HG03103 (cell line): ENCODE results near the gene SMG1.
A peak's percentile ranks its signal among the peaks of the same experiment; 100 is the strongest.
"Not testable (repeated sequence)": the region's sequence is repeated elsewhere in the genome, so short reads cannot be mapped to it uniquely, and the experiment has no call there.

Experiments used
- ATAC-seq: cut with Tn5 transposase; IDR thresholded peaks from one replicate; pipeline ENCODE4 v1.9.1; 2021; ENCODE audit warnings: low read depth; ENCODE audit not compliant: unreplicated experiment

The SMG1 gene

DNA sequence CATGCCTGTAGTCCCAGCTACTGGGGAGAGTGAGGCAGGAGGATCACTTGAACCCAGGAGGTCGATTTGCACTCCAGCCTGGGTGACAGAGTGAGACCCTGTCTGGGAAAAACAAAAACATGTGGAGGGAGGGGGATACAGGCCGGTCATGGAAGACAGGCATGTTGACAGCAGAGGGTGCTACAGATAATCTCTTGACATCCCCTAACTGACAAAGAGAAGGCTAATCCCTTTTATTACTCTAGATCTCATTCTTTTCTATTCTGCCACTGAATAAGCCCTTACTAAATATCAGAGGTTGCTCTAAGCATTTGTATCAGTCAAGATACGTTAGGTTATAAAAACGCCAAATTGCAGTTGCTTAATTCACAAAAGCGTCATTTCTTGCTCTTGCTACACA lies 149.9 kb downstream of the SMG1 start:
- ATAC-seq, result not testable (repeated sequence)

- not testable (repeated sequence) for ATAC-seq
Measured at GRCh38 chr16:18774651-18775050, 151.6 kb downstream of the SMG1 start.

DNA sequence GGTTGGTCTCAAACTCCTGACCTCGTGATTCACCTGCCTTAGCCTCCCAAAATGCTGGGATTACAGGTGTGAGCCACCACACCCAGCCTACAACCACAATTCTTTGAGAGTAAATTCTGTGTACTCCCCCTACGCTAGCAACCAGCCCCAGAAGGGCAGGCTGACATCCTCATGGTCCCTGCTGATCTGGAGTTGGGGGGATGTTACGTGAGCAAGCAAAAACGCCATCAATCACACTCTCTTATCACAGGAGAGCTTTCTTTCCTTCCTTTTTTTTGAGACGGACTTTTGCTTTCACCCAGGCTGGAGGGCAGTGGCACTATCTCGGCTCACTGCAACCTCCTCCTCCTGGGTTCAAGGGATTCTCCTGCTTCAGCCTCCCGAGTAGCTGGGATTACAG lies 154.0 kb downstream of the SMG1 start:
- ATAC-seq, result not testable (repeated sequence)

GRCh38 chr16:18770336-18770962 lies 155.8 kb downstream of the SMG1 start:
- not testable (repeated sequence) for ATAC-seq

- not testable (repeated sequence) for ATAC-seq
Measured at GRCh38 chr16:18767217-18767616, 159.0 kb downstream of the SMG1 start.

- ATAC-seq, result peak; percentile 57
Measured at GRCh38 chr16:18762713-18763112, 163.5 kb downstream of the SMG1 start.

DNA sequence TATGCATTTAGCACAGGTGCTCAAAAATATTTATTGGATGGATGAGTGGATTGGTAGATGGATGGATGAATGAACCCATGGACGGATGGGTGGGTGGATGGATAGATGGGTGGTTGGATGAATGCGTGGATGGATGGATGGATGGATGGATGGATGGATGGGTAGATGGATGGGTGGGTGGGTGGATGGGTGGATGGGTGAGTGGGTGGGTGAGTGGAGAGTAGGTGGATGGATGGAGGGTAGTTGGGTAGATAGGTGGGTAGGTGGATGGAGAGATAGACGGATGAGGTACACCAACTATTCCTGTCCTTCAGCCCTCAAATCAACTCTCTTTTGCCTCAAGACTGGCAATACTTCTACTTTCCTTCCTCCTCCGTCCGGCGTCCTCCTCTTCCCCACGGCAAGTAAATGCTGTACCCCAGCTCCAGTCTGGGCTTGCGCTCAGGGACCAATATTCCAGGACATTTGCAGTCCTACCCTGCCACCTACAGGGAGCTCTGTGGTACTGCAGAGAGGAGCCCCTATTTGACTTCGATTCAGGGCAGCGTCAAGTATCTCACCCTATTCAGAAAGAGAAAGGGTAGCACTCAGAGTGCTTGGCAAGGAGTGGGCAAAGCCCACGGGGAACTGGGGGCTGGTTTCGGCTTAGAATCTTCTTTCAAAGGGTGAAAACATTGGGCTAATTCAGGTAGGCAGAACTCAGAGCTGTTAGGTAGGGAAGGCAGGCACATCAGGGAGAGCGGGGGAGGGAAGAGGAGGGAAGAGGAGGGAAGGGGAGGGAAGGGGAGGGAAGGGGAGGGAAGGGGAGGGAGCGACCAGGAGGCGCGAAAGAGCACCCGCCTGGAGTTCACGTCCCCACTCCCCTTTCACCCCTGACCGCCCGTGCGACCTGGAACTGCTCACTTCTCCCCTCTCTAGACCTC lies 166.3 kb downstream of the SMG1 start:
- ATAC-seq, result not testable (repeated sequence)

DNA sequence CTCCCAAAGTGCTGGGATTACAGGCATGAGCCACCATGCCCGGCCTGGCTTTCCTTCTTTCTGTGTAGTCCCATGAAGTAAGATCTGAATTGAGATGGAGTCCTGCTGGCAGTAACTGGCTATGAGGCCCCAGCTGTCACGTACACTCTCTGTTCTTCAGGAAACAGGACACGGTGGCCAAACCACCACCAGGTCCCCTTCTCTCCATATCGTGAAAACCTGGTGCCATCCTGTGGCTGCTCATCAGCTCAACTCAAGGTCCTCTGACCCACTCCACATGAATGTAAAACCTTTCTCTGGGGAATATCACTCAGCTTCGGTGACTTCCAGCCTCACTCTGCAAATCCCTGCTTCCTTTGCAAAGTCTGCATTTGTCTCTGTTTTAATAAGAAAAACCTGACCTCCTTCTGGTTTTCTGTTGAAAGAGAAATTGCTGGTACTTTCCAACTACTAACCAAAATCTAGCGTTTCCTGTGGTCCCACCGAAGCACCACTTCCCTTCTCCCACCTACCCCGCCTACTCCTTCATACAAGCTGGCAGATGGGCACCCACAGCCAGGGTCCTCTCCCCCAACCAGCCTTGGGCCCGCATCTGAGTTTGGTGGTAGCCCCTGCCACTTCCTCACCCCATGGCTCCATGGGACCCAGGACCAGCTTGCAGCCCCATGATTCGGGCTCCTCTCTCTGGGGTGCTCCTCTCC lies 168.1 kb downstream of the SMG1 start:
- not testable (repeated sequence) for ATAC-seq

- not testable (repeated sequence) for ATAC-seq
Measured at GRCh38 chr16:18756639-18757038, 169.6 kb downstream of the SMG1 start.
